ENCODE data around the gene AJAP1. TPM values are rescaled to one million over a fixed set of nuclear protein-coding genes. Genes with fewer than 3 reads are reported as not detected.

The AJAP1 gene
- total RNA-seq, 1 donor from 2014 or later = 0.46 TPM

GRCh38 chr1:4701276-4701675 is 46.9 kb downstream of the AJAP1 start:
- Mint-ChIP-seq H3K27ac (no peak overlapping the region), H3K4me1 (ENCODE audit: low read depth) (no peaks in the 10 kb centered on the region), H3K27me3 (peaks cover 24% of the 10 kb centered on the region), H3K4me3 (ENCODE audit: low read depth) (no peak overlapping the region), H3K9me3 (ENCODE audit: low read depth) (no peaks in the 10 kb centered on the region), H3K36me3 (ENCODE audit: insufficient read depth) (no peaks in the 10 kb centered on the region)
- TF ChIP-seq CTCF (IDR thresholded peaks at IDR 0.05; ENCODE audit: unreplicated experiment) = no peak
- DNase-seq (ENCODE audit: low spot score, unreplicated experiment) = no peak

- DNase-seq (ENCODE audit: low spot score, unreplicated experiment) = no peak
- H3K9me3 Mint-ChIP-seq (ENCODE audit: low read depth) = no peaks in the 10 kb centered on the region
- peaks cover 24% of the 10 kb centered on the region for H3K27me3 Mint-ChIP-seq
- H3K4me1 Mint-ChIP-seq (ENCODE audit: low read depth) = no peaks in the 10 kb centered on the region
- TF ChIP-seq CTCF (IDR thresholded peaks at IDR 0.05; ENCODE audit: unreplicated experiment) = no peak
- H3K4me3 Mint-ChIP-seq (ENCODE audit: low read depth) = no peak overlapping the region
- no peaks in the 10 kb centered on the region for H3K36me3 Mint-ChIP-seq (ENCODE audit: insufficient read depth)
- H3K27ac Mint-ChIP-seq = no peak overlapping the region
Observed at GRCh38 chr1:4702464-4702863, 48.1 kb downstream of the AJAP1 start.

- Mint-ChIP-seq H3K27ac (no peak overlapping the region), H3K36me3 (ENCODE audit: insufficient read depth) (no peaks in the 10 kb centered on the region), H3K9me3 (ENCODE audit: low read depth) (no peaks in the 10 kb centered on the region), H3K4me1 (ENCODE audit: low read depth) (no peaks in the 10 kb centered on the region), H3K27me3 (peaks cover 27% of the 10 kb centered on the region), H3K4me3 (ENCODE audit: low read depth) (no peak overlapping the region)
- no peak for DNase-seq (ENCODE audit: low spot score, unreplicated experiment)
- TF ChIP-seq CTCF (IDR thresholded peaks at IDR 0.05; ENCODE audit: unreplicated experiment) = no peak
Observed at GRCh38 chr1:4702932-4703331, 48.5 kb downstream of the AJAP1 start.

GRCh38 chr1:4703646-4704045 is 49.2 kb downstream of the AJAP1 start:
- H3K4me1 Mint-ChIP-seq (ENCODE audit: low read depth) = no peaks in the 10 kb centered on the region
- no peak overlapping the region for H3K27ac Mint-ChIP-seq
- peaks cover 28% of the 10 kb centered on the region for H3K27me3 Mint-ChIP-seq
- no peaks in the 10 kb centered on the region for H3K36me3 Mint-ChIP-seq (ENCODE audit: insufficient read depth)
- TF ChIP-seq CTCF (IDR thresholded peaks at IDR 0.05; ENCODE audit: unreplicated experiment) = no peak
- no peaks in the 10 kb centered on the region for H3K9me3 Mint-ChIP-seq (ENCODE audit: low read depth)
- no peak overlapping the region for H3K4me3 Mint-ChIP-seq (ENCODE audit: low read depth)
- no peak for DNase-seq (ENCODE audit: low spot score, unreplicated experiment)

GRCh38 chr1:4708840-4709507 is 54.6 kb downstream of the AJAP1 start:
- no peaks in the 10 kb centered on the region for H3K36me3 Mint-ChIP-seq (ENCODE audit: insufficient read depth)
- H3K27ac Mint-ChIP-seq = no peak overlapping the region

More at GRCh38 chr1:4708840-4709507, 54.6 kb downstream of the AJAP1 start:
- no peak for DNase-seq (ENCODE audit: low spot score, unreplicated experiment)
- Mint-ChIP-seq H3K9me3 (ENCODE audit: low read depth) (no peaks in the 10 kb centered on the region), H3K27me3 (peaks cover 48% of the 10 kb centered on the region), H3K4me1 (ENCODE audit: low read depth) (peaks cover 4% of the 10 kb centered on the region), H3K4me3 (ENCODE audit: low read depth) (no peak overlapping the region)
- no peak for TF ChIP-seq CTCF (IDR thresholded peaks at IDR 0.05; ENCODE audit: unreplicated experiment)

Measured in progenitor cell of endocrine pancreas (in vitro differentiated cells).